Activated T-cell treated with anti-CD3 and anti-CD28 coated beads, Interleukin-2, amount 50 U/mL, for 4 hours (primary cell): ENCODE data around the gene ZNF622. TPM values are rescaled to one million over a fixed set of nuclear protein-coding genes. Genes with fewer than 3 reads are reported as not detected.

Experiments used
- ATAC-seq, 2 donors: fragments of 200-7000 bp; cut with Tn5 transposase; one replicate each; pipeline ENCODE4 v1.10.0; 2021
- DNase-seq: peaks from one replicate; pipeline ENCODE4 v3.0.0-alpha.2; 2020
- H3K27me3 Mint-ChIP-seq: one replicate; pipeline ENCODE4 v1.8.0; 2021; ENCODE audit warnings: low read depth, mixed read lengths
- H3K36me3 Mint-ChIP-seq: one replicate; pipeline ENCODE4 v1.8.0; 2022; ENCODE audit warnings: mixed read lengths; ENCODE audit not compliant: insufficient read depth
- H3K4me1 Mint-ChIP-seq: one replicate; pipeline ENCODE4 v1.8.0; 2021; ENCODE audit warnings: low read depth, mixed read lengths
- H3K4me3 Mint-ChIP-seq: one replicate; pipeline ENCODE4 v1.8.0; 2021; ENCODE audit warnings: mild to moderate bottlenecking, moderate library complexity, mixed read lengths
- H3K9me3 Mint-ChIP-seq: one replicate; pipeline ENCODE4 v1.8.0; 2021; ENCODE audit warnings: mixed read lengths
- total RNA-seq, 3 donors: library from RNA; stranded (reverse); gene quantifications; one replicate each; pipeline ENCODE4 v1.2.1, GENCODE V29; 2021

Gene ZNF622
- total RNA-seq, 3 donors from 2014 or later, result 59.3 to 63.5 (median 63.4) TPM

GRCh38 chr5:16430349-16431089, 35.1 kb downstream of the ZNF622 start:
- no peak for ATAC-seq
- DNase-seq, result no peak
- Mint-ChIP-seq H3K27me3 (peaks cover 11% of the 10 kb centered on the region), H3K4me3 (no peak overlapping the region), H3K4me1 (no peaks in the 10 kb centered on the region), H3K9me3 (no peaks in the 10 kb centered on the region), H3K36me3 (no peaks in the 10 kb centered on the region)

GRCh38 chr5:16428359-16428758, 37.2 kb downstream of the ZNF622 start:
- Mint-ChIP-seq H3K4me1 (no peaks in the 10 kb centered on the region), H3K36me3 (no peaks in the 10 kb centered on the region), H3K27me3 (peaks cover 5% of the 10 kb centered on the region), H3K4me3 (no peak overlapping the region), H3K9me3 (no peaks in the 10 kb centered on the region)
- ATAC-seq, result no peak
- no peak for DNase-seq

- no peaks in the 10 kb centered on the region for H3K9me3 Mint-ChIP-seq
- no peaks in the 10 kb centered on the region for H3K36me3 Mint-ChIP-seq
- DNase-seq (no peak), ATAC-seq (no peak)
- H3K27me3 Mint-ChIP-seq, result peaks cover 11% of the 10 kb centered on the region
- H3K4me1 Mint-ChIP-seq, result no peaks in the 10 kb centered on the region
- no peak overlapping the region for H3K4me3 Mint-ChIP-seq
These were observed 38.0 kb downstream of the ZNF622 start for GRCh38 chr5:16427587-16427986.

GRCh38 chr5:16418471-16418922, 47.1 kb downstream of the ZNF622 start:
- Mint-ChIP-seq H3K36me3 (no peaks in the 10 kb centered on the region), H3K4me1 (no peaks in the 10 kb centered on the region), H3K27me3 (peaks cover 26% of the 10 kb centered on the region), H3K9me3 (no peaks in the 10 kb centered on the region), H3K4me3 (no peak overlapping the region)
- DNase-seq (no peak), ATAC-seq (no peak)

GRCh38 chr5:16417398-16418074, 48.1 kb downstream of the ZNF622 start:
- no peak for ATAC-seq
- H3K9me3 Mint-ChIP-seq, result no peaks in the 10 kb centered on the region
- no peak for DNase-seq
- peaks cover 18% of the 10 kb centered on the region for H3K27me3 Mint-ChIP-seq
- no peaks in the 10 kb centered on the region for H3K4me1 Mint-ChIP-seq
- no peak overlapping the region for H3K4me3 Mint-ChIP-seq
- no peaks in the 10 kb centered on the region for H3K36me3 Mint-ChIP-seq

- H3K4me3 Mint-ChIP-seq, result no peak overlapping the region
- peaks cover 10% of the 10 kb centered on the region for H3K27me3 Mint-ChIP-seq
- H3K4me1 Mint-ChIP-seq, result no peaks in the 10 kb centered on the region
- H3K9me3 Mint-ChIP-seq, result no peaks in the 10 kb centered on the region
- ATAC-seq (no peak), DNase-seq (no peak)
- no peaks in the 10 kb centered on the region for H3K36me3 Mint-ChIP-seq
These were observed 50.7 kb downstream of the ZNF622 start for GRCh38 chr5:16414861-16415260.

- ATAC-seq, result no peak
- DNase-seq, result no peak
- H3K4me3 Mint-ChIP-seq, result no peak overlapping the region
These were observed 52.3 kb downstream of the ZNF622 start for GRCh38 chr5:16413166-16413860.

GRCh38 chr5:16412556-16412955, 53.0 kb downstream of the ZNF622 start:
- no peak overlapping the region for H3K4me3 Mint-ChIP-seq
- DNase-seq, result no peak

More at GRCh38 chr5:16413166-16413860, 52.3 kb downstream of the ZNF622 start:
- no peaks in the 10 kb centered on the region for H3K36me3 Mint-ChIP-seq
- H3K9me3 Mint-ChIP-seq, result no peaks in the 10 kb centered on the region
- H3K27me3 Mint-ChIP-seq, result peaks cover 10% of the 10 kb centered on the region
- H3K4me1 Mint-ChIP-seq, result no peaks in the 10 kb centered on the region

GRCh38 chr5:16411741-16412455, 53.7 kb downstream of the ZNF622 start:
- no peak overlapping the region for H3K4me3 Mint-ChIP-seq
- ATAC-seq, result no peak
- H3K27me3 Mint-ChIP-seq, result peaks cover 10% of the 10 kb centered on the region
- H3K4me1 Mint-ChIP-seq, result no peaks in the 10 kb centered on the region
- DNase-seq, result no peak
- no peaks in the 10 kb centered on the region for H3K36me3 Mint-ChIP-seq
- H3K9me3 Mint-ChIP-seq, result no peaks in the 10 kb centered on the region

More at GRCh38 chr5:16412556-16412955, 53.0 kb downstream of the ZNF622 start:
- no peaks in the 10 kb centered on the region for H3K9me3 Mint-ChIP-seq
- no peaks in the 10 kb centered on the region for H3K36me3 Mint-ChIP-seq
- peaks cover 10% of the 10 kb centered on the region for H3K27me3 Mint-ChIP-seq
- no peaks in the 10 kb centered on the region for H3K4me1 Mint-ChIP-seq
- ATAC-seq, result no peak

- Mint-ChIP-seq H3K27me3 (peaks cover 10% of the 10 kb centered on the region), H3K9me3 (no peaks in the 10 kb centered on the region), H3K36me3 (no peaks in the 10 kb centered on the region), H3K4me3 (no peak overlapping the region), H3K4me1 (no peaks in the 10 kb centered on the region)
- ATAC-seq (no peak), DNase-seq (no peak)
These were observed 54.4 kb downstream of the ZNF622 start for GRCh38 chr5:16411235-16411634.

- no peak for DNase-seq
- H3K36me3 Mint-ChIP-seq, result no peaks in the 10 kb centered on the region
- H3K27me3 Mint-ChIP-seq, result peaks cover 10% of the 10 kb centered on the region
- H3K9me3 Mint-ChIP-seq, result no peaks in the 10 kb centered on the region
- no peak for ATAC-seq
- no peaks in the 10 kb centered on the region for H3K4me1 Mint-ChIP-seq
- H3K4me3 Mint-ChIP-seq, result no peak overlapping the region
These were observed 55.3 kb downstream of the ZNF622 start for GRCh38 chr5:16410338-16410737.

- Mint-ChIP-seq H3K4me3 (no peak overlapping the region), H3K4me1 (no peaks in the 10 kb centered on the region), H3K36me3 (no peaks in the 10 kb centered on the region), H3K9me3 (no peaks in the 10 kb centered on the region), H3K27me3 (peaks cover 6% of the 10 kb centered on the region)
- DNase-seq, result no peak
- no peak for ATAC-seq
These were observed 59.0 kb downstream of the ZNF622 start for GRCh38 chr5:16406630-16407029.

GRCh38 chr5:16406023-16406422, 59.6 kb downstream of the ZNF622 start:
- Mint-ChIP-seq H3K9me3 (no peaks in the 10 kb centered on the region), H3K4me1 (no peaks in the 10 kb centered on the region), H3K36me3 (no peaks in the 10 kb centered on the region), H3K4me3 (no peak overlapping the region), H3K27me3 (peaks cover 4% of the 10 kb centered on the region)
- DNase-seq, result no peak
- ATAC-seq, result no peak
